HL-60/S4 treated with phorbol 12-myristate 13-acetate at 8.2 ng/mL for 4 days and 3 days (cell line): ENCODE results near the gene SERINC3.
"Not testable (repeated sequence)": the region's sequence is repeated elsewhere in the genome, so short reads cannot be mapped to it uniquely, and the experiment has no call there.

ENCODE experiments used
- in situ Hi-C: fragments of 300-500 bp; cut with MboI; formaldehyde crosslinking; loops from 2 replicates; pipeline ENCODE4 v1.15.0; 2022; ENCODE audit warnings: low sequenced_read_pairs

Gene SERINC3

GRCh38 chr20:44494681-44495080, 27.2 kb downstream of the SERINC3 start:
- in situ Hi-C loops: no loop called here

- in situ Hi-C loops: no loop called here
Observed at GRCh38 chr20:44494266-44494665, 27.6 kb downstream of the SERINC3 start.

GRCh38 chr20:44491635-44492395, 30.1 kb downstream of the SERINC3 start:
- in situ Hi-C loops: no loop called here

GRCh38 chr20:44489931-44490330, 31.9 kb downstream of the SERINC3 start:
- in situ Hi-C loops: no loop called here

DNA sequence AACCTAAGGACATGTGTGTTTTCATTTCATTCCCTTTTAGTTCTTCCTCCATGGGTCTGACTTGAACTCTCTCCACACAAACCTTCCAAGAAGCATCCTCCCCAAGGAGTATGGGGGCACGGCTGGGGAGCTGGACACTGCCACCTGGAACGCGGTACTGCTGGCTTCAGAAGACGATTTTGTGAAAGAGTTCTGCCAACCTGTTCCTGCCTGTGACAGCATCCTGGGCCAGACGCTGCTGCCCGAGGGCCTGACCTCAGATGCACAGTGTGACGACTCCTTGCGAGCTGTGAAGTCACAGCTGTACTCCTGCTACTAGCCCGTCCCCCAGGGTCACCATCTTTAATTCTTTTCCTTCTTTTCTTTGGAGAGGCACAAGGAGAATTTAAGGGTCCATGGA, 32.6 kb downstream of the SERINC3 start:
- in situ Hi-C loops: no loop called here

DNA sequence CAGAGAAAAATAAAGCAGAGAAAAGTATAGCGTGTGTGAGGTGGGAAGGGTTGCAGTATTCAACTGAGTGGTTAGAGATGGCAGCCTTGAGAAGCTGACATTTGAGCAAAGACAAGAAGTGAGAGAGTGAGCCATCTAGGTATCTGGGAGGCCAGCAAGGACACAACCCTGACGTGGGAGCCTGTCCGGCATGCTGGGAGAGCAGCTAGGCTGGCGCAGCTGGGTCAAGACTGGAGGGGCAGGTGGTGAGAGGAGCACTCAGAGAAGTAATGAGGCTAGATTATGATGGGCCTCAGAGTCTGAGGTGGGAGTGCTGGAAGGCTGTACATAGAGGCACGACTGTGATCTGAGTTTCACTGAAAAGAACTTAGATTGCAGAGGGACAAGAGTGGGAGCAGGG, 33.3 kb downstream of the SERINC3 start:
- in situ Hi-C loops: no loop called here

DNA sequence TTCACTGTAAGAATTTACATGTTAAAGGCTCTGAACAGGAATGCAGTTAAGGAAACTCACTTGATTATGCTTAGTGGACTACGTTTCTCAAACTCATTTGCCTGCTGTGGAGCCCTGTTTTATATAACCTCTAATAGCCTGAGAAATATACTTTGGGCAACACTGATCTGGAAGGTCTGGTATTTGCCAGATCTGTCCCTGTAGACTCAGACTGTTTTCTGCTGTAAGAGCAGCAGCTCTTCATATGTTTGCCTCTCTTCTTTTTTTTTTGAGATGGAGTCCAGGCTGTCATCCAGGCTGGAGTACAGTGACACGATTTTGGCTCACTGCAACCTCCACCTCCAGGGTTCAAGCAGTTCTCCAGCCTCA, 36.1 kb downstream of the SERINC3 start:
- in situ Hi-C loops: no loop called here

DNA sequence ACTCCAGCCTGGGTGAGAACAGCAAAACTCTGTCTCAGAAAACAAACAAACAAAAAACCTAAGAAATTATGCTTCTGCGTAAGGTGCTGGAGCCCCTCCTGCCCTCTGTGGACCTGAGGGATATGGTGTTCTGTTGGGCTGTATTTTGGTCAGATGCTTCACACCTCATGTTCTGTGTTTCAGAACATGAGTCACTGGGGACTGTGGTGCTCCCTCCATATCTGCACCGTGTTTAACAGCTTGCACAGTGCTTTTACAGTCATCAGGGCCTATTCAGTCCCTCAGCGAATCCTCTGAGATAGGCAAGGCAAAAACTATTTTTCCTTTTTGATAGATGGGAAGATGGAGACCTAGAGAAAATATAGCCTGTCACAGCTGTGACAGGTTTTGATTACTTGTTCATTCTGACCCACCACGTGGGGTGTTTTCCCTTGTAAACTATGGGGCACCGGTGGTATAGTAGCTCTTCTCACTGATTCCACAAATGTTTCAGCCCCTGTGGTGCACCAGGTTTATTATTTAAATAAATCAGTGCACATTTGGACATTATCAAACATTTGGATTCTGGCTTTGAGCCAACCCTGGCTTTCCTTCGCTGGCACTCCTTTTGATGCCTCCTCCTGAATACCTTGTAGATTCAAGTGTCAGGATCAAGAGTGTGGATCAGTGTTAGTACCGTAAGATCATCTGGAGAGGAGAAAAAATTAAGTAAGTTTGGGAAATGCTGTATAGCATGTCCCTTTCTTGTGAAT, 36.6 kb downstream of the SERINC3 start:
- in situ Hi-C loops: no loop called here

- in situ Hi-C loops: no loop called here
Observed at GRCh38 chr20:44483112-44483511, 38.8 kb downstream of the SERINC3 start.

DNA sequence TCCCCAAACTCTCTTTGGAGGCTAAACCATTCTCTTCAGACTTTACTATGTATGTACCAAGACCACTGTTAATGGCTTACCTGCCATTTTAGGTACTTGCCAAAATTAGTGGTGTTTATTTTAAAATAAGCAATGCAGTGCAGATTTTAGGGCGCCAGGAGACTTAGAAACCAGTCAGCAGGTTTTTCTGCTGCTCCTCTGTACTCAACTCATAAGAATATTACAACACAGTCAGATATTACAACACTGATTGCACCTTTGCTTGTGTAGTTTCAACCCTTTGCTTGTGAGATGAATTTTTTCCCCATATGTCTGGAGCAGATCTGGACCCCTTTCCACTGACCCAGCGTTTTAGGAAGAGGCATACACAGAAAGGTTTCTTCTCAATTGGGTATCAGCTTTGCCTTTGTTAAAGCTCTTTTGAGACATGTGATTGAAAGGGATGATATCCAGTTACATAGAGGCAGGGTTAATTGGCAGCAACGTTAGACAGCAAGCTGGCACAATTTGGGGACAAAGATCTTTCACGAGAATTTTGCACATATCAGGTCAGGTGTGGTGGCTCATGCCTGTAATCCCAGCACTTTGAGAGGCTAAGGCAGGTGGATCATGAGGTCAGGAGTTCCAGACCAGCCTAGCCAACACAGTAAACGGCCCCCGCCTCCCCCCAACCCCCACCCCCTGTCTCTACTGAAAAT, 40.0 kb downstream of the SERINC3 start:
- in situ Hi-C loops: no loop called here

- in situ Hi-C loops: no loop called here
Observed at GRCh38 chr20:44480097-44480496, 41.8 kb downstream of the SERINC3 start.

- in situ Hi-C loops: no loop called here
Observed at GRCh38 chr20:44479643-44480042, 42.2 kb downstream of the SERINC3 start.

GRCh38 chr20:44478206-44478605, 43.7 kb downstream of the SERINC3 start:
- in situ Hi-C loops: no loop called here

DNA sequence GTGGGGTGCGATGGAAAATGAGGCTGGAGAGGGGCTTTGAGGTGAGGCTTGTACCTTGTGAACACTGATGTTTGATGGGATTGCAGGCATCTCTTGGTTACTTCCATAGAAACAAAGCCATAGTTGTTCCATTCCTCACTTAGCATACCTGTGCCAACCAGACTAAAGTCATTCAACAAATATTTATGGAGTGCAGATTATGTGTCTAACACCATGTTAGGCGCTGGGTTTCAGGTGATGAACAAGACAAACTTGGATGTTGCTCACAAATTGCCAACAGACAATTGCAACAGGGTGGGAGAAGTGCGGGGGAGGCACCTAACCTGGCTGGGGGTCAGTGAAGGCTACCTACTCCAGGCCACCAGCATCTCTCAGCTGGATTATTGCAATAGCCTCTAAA, 44.7 kb downstream of the SERINC3 start:
- in situ Hi-C loops: no loop called here

GRCh38 chr20:44475694-44476560, 45.9 kb downstream of the SERINC3 start, which contains the start of gene TTPAL:
TSS of gene TTPAL (plus strand) at chr20:44475874. CDS start at chr20:44480000, 4,126 bp downstream.
- in situ Hi-C loops: no loop called here

GRCh38 chr20:44475372-44475693, 46.5 kb downstream of the SERINC3 start:
- in situ Hi-C loops: no loop called here

DNA sequence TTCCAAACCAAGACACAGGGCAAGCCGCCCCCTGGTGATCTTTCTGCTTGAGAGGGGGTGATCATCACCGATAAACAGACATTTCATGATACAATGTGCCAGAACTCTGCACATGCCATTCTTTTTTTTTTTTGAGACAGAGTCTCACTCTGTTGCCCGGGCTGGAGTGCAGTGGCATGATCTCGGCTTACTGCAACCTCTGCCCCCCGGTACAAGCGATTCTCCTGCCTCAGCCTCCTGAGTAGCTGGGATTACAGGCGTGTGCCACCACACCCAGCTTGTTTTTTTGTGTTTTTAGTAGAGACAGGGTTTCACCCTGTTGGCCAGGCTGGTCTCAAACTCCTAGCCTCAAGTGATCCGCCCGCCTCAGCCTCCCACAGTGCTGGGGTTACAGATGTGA, 49.6 kb downstream of the SERINC3 start:
- in situ Hi-C loops: not testable (repeated sequence)

DNA sequence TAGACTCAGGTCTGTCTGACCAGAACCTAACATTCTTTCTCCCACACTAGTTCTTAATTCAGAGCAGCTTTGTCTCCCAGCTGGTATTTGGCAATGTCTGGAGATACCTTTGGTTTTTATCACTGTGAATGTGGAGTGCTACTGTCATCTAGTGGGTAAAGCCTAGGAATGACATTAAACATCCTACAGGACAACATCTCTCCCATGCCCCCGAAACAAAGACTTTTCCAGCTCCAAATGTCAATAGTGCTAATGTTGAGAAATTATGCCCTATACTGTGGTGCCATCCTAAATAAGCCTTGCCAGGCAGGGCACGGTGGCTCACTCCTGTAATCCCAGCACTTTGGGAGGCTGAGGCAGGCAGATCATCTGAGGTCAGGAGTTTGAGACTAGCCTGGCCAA, 50.4 kb downstream of the SERINC3 start:
- in situ Hi-C loops: no loop called here

DNA sequence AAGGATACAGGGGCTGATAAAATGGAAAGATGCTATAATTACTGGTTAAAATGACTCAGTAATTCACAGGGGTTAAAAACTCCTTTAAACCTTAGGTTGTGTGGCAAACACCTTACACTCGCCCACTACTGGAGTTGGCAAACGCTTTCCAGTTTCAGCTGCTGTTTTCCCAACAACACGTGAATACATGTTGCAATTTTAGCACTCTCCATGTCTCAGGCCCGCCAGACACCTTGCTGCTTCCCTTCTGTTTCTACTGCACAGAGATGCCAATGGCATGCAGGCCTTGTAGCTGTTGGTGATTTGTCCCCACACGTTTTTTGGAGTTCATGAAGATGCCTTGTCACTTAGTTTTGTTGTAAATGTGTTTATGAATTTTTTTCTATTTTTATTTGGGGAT, 51.5 kb downstream of the SERINC3 start:
- in situ Hi-C loops: no loop called here

- in situ Hi-C loops: no loop called here
Observed at GRCh38 chr20:44468044-44468782, 53.7 kb downstream of the SERINC3 start.
